T-helper 1 cell (primary cell): ENCODE data around the gene FLT4.
A peak's percentile ranks its signal among the peaks of the same experiment; 100 is the strongest.
"Not testable (repeated sequence)": the region's sequence is repeated elsewhere in the genome, so short reads cannot be mapped to it uniquely, and the experiment has no call there.

ENCODE experiments used
- DNase-seq, 5 donors: peaks; one replicate each; pipeline ENCODE4 v3.0.0-alpha.2; 2012 to 2020
- total RNA-seq, 4 donors: gene quantifications; one replicate each; lab custom pipeline; 2026; lab: John Stamatoyannopoulos, UW

The FLT4 gene
- total RNA-seq = 11.5 to 22.9 (median 14.4) reads per million in 4 donors

DNA sequence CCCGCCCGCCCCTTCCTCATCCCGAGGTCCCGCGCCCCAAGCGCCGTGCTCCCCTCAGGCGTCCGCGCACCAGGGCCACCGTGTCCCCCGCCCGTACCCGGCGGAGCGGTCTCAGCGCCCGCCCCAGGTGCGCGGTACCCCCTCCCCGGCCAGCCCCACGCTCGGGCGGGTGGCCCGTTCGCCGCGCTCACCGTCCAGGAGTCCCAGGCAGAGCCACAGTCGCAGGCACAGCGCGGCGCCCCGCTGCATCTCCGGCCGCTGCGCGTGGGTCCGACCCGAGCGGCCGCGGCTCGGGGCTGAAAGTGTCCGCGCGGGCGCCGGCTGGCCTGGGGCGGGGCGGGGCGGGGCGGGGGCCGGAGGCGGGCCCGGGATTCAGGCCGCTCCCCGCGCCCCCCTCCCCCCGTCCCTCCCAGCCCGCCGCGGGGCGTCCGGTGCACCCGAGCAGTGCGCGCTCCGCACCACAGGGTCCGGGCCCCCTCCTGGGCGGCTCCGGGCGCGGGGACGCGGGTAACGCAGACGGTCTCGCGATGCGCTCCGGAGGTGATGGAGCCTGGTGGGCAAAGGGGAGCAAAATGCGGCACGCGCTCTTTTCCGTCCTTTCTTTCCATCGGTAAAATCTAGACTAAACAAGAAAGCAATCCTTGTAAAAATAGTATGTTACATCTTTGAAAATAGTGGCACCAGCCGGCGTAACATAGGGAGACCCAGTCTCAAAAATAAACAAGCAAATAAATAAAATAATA, at the start of gene FLT4:
FLT4 (minus strand) TSS at position 304 of the 743 bp plus-strand sequence; CDS start at position 249, 55 bp downstream.
- no peak for DNase-seq

DNA sequence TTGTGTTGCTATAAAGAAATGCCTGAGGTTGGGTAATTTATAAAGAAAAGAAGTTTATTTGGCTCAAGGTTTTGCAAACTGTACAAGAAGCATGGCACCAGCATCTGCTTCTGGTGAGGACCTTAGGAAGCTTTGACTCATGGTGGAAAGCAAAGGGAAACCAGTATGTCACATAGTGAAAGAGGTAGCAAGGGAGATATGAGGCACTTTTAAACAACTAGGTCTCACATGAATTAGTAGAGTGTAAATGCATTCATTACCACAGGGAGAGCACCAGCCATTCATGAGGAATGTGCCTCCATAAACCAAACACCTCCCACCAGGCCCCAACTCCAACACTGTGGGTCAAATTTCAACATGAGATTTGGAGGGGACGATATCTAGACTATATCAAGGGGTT, 49.6 kb upstream of the FLT4 start:
- DNase-seq = no peak

DNA sequence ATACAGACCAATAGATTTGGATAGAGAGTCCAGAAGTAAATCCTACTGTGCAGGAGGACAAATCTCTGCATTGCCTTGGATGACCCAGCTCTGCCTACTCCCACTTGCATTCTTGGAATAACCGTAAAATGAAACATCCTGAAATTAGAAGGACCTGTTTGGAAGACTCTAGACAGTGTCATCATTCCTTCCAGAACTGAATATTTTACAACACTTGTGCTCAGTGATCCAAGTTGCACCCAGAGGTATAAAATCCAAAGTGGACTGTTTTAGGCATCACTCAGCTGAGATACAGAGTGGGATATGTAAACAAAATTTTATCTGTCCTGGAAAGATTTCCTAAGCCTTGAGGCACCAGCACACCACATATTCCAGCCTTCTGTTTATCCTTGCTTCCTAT, 46.7 kb upstream of the FLT4 start:
- DNase-seq = no peak

DNA sequence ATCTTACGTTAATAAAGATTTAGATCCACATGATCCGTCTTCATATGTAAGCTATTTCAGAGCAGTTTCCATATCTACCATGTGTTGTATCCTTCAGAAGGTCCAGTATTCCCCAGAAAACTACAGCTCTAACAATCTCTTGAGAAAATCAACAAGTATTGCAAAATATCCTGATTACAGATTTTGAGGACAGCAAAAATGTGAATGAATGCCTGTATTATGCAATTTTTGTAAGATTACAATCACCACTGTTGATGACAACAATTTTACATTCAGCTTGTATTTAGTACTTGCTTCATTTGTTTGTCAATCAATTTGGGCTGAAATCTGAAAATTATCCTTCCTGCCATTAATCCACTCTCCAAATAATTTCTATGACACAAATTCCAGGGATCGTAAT, 43.0 kb upstream of the FLT4 start:
- DNase-seq = no peak

DNA sequence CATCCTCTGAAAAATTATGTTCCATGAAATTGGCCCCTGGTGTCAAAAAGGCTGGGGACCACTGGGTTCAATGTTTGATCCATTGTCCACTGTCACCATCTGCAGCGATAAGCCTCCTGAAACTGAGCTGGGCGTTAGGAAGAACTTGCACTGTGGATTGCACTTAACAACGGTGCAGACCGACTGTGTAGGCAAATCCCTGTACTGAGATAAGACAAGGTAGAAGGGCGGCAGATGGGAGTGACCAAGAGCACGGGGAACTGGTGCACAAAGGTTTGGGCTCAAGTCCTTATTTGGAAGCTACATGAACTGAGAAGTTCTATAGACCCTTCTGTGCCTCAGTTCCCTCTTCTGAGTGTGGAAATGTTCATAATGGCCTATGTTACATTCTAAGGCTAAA, 41.6 kb upstream of the FLT4 start:
- DNase-seq = no peak

DNA sequence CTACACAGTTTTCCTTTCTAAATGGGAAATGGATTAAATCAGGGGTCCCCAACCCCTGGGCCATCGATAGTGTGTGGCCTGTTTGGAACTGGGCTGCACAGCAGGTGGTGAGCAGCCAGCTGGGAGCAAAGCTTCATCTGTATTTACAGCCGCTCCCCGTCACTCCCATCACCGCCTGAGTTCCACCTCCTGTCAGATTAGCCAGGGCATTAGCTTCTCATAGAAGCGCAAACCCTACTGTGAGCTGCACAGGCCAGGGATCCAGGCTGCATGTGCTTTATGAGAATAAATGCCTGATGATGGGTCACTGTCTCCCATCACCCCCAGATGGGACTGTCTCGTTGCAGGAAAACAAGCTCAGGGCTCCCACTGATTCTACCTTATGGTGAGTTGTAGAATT, 41.2 kb upstream of the FLT4 start:
- DNase-seq = no peak

DNA sequence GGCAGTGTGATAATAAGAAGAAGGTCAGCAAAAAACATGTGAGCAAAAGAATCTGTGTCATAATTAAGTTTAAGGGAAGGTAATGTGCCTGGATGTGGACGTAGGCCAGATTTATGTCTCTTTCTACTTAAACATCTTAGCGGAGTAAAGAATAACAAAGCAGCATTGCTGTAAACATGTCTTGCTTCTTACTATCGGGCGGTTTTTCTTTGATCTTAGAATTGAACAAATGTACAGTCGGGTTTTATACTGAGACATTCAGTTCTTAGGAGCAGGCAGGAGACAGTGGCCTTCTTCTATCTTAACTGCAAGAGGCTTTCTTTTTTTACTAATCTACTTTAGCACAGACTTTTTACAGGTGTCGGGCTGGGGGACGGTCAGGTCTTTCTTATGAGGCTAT, 40.4 kb upstream of the FLT4 start:
- no peak for DNase-seq

DNA sequence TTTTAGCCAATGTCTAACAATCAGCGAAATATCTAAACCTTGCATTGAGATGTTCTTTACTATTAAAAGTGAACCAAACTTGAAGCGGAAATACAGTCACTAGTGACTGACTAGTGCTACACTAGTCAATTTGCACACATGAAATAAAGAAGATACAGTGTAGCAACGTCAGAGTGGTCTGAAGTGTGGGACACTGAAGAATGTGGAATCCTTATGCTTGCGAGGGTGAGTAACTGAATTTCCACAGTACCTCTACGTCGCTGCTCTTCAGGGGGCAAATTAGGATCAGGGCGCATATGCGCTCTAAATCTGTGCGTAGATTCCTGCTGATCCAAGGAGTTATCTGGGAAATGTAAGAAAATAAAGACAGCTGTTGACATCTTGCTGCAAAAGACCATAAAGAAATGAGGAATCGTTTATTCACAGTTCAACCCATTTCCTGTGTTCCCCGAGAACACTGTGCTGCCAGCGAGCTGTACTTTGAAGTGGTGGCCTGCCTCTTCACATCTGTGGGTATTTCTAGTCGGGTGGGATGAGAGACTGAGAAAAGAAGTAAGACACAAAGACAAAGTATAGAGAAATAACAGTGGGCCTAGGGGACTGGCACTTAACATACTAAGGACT, 39.8 kb upstream of the FLT4 start:
- DNase-seq = peak in 2 of 5 donors; percentile 32 to 53

DNA sequence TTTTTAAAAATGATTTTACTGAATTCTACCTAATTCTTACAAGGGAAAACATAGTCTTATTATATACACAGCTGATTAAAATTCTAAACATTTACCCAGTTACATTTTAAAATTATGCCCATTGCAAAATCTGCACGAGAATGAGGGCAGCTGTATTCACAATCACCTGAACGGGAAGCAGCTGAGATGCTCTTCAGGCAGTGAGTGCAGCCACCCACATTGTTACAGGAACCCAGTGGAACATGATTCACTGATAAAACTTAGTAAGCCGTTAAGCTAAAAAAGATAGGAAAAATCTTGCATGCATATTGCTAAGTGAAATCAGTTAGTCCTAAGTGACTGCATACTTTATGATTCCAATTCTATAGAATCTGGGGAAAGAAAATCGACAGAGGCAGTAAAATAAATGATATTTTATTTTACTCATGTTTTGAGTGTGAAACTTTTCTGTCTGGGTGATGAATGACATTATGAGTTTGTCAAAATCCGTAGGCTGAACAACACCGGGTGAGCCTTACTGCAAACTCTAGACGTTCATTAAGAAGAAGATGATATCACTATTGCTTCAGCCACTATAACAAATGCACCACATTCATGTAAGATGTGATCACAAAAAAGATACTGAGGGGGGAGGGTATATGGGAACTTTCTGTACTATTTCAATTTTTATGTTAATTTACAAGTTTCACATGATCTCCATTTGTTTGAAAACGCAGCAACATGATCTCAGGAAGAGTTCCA, 39.1 kb upstream of the FLT4 start:
- DNase-seq = no peak

DNA sequence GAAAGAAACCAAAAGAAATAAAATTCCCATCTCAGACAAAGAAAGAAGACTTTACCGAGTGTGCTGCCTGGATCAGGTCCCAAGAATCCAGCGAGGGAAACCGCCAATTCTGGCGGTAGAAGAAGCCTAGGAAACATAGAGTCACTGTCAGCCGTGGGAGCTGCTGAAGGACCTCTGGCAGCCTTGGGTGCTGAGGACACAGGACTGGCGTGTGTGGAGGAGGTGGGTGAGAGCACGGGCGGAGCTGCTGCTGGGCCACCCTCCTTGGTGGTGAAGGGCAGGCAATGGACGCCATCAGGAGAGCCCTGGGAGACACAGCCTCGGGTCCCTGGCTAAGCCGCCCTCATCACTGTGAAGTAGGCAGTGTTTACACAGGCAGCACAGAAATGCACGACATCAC, 37.4 kb upstream of the FLT4 start:
- DNase-seq = not testable (repeated sequence)

DNA sequence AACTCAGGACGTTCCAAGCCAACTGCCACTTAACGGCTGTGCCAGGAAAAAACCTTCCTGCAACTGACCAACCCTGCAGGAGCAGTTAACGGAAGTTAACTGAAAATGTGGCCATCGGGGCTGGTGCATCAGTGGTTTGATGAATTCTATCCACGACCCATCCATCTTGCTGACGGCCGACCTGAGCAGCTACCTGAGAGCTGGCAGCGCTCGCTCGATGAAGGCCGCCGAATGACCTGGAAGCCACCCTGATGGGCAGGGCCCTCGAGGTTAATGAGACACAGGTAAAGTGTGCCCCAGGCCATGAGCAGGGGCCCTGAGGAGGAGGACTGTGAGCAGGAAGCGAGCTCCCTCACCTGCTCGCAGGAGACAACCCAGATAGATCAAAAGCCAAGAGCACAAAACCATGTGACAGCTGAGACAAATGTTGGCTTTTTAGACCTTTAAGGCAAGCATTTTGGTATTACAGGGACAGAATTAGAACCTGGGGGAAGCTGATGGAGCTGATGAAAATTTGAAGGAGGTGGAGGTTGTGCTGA, 35.3 kb upstream of the FLT4 start:
- no peak for DNase-seq

DNA sequence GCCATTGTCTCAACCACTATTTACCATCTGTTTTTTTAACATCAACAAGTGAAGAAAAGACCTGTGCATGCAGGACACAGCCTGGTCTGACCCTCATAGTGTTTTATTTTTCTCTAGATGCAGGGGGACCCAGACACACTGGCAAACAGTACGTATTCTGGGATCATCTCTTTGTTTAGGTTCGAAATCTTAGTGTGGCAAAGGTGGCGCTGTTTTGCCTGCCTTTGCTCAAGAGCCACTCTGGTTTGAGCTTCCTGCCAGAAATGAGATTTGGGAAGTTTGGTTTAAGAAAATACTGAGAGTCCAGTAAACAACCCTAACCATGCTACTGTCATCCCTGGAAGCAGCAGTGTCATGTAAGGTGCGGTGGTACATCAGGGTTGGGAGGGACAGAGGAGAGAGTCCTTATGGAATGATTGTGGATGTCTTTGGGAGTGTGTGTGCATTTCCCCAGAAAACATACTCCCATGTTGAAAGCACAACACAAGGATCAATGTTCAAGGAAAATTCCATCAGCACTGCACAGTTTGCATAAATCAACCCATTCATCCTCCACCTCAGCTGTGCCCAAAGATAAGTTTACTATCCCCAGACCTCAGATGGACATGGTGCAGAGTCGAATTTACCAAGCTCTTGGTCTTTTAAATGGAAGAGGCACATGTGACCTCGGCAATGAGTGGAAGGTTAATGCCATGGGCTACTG, 34.0 kb upstream of the FLT4 start:
- DNase-seq = no peak

DNA sequence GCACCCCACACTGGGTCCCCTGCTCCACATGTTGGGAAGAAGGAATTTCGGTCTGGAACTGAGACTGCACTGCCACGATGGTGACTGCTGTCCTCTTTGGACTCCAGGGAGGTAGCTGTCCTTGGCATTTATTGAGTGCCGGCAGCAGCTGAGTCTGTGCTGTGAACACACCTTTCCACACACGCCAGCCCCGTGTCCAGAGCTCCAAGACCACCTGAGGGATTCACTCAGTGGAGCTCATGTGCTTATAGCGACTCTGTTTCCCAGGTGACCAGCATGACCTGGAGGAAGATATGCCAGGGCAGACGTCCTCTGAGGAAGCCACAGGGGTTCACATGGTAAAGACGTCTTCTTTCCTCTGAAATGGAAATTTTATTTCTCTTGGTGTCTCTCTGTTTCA, 33.2 kb upstream of the FLT4 start:
- DNase-seq = no peak

DNA sequence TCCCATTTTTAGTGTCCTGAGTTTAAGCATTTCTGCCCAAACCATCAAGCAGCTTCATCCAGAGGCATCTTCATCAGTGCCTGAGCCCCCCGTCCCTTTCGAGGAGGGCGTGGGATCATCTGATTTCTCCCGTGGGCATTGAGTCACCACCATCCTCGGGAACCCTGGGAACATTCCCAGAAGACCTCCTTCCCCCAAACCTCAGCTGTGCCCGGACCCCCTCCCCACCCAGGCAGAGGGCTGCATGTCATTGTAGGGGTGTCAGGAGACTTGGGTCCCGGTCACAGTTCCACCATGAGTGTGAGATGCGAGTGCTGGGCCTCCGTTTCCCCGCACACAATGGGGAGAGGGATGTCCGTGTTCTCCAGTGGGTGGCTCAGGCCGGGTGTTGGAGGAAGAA, 32.6 kb upstream of the FLT4 start:
- DNase-seq = not testable (repeated sequence)

DNA sequence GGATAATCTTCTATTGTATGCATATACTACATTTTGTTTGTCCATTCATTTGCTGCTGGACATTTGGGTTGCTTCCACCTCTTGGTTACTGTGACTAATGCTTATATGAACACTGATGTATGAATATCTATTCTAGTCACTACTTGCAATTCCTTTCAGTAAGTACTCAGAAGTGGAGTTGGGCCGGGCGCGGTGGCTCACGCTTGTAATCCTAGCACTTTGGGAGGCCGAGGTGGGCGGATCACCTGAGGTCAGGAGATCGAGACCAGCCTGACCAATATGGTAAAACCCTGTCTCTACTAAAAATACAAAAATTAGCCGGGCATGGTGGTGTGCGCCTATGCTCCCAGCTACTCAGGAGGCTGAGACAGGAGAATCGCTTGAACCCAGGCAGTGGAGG, 28.9 kb upstream of the FLT4 start:
- not testable (repeated sequence) for DNase-seq

DNA sequence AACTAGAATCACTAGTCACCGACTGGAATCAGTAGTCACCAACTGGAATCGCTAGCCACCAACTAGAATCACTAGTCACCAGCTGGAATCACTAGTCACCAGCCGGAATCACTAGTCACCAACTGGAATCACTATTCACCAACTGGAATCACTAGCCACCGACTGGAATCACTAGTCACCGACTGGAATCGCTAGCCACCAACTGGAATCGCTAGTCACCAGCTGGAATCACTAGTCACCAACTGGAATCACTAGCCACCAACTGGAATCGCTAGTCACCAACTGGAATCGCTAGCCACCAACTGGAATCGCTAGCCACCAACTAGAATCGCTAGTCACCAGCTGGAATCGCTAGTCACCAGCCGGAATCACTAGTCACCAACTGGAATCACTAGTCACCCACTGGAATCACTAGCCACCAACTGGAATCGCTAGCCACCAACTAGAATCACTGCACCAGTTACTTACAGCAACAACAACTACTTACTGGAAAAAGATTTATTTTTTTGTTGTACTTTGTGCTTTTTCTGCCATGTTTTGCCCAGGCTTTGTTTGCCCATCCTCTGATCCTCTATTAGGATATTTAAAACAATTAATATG, 25.7 kb upstream of the FLT4 start:
- no peak for DNase-seq

DNA sequence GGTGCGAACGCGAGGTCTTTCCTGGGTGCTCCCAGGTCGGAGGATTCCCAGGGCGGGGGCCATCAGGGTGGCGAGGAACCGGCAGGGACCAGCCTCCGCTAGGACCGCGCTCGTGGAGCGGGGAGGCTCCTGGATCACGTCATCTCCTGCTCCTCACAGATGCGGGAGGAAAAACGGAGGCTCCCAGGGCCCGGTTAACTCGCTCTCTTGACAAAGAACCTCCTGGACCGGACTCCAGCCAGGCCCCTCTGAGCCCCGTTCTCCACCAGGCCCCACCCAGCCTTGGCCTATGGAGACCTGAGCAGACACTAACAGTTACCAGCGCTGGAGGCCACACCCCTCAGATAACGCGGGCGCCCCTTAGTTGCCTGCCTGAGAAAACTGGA, 24.7 kb upstream of the FLT4 start:
- DNase-seq = not testable (repeated sequence)

DNA sequence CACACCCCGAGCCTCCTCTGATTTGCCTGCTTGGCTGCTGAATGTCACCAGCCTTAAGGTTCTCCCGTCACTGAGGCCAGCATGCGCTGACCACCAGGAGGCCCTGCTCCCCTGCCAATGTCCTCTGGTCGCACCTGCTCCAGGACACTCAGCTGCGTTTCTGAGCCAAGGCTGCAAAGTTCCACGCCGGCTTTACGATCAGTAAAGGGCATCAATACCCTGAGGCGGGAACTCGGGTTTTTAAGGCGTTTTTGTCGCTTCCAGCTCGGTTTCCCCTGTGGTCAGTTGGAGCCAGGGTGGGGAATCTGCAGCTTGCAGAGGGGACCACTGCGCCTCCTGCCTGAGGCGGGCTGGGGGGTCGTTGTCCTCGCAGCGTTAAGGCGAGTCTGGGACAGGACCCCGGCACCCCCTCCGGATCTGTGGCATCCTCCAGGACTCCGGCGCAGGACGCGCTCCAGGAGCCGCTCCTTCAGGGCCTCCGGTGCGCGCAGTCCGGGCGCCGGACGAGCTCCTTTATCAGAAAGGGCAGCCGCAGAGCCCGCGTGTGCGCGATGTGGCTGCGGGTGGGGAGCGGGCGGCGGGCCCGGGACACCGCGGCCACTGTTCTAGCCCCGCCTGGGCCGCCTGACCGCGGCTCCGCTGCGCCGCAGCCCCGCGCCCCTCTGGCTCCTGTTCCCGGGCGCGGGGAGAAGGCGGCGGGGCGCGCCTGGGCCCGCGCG, 24.1 kb upstream of the FLT4 start:
- DNase-seq = no peak

DNA sequence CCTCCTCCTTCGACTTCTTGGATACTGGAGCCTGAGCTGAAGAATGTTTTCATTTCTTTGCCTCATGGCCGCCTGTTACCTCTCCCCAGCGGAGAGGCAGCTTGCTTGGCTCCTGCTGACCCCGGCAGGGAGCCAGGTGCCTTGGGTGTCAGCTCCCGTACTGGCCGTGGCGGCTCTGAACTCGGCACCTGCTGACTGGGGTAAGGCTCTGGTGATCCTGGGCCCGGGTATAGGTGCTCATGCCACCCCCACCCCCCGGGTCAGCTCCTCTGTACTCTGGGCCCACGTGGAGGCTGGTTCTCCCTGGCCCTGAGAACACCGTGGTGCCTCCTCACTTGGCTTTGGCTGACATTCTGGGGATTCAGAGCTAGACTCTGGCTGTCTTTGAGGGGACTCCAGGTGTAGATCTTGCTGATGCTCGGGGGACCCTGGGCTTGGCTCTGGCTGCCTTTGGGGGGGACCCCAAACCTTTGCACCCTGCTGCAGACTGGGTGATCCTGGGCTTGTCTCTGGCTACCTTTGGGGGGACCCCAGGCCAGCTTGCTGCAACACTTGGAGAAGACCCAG, 22.6 kb upstream of the FLT4 start:
- not testable (repeated sequence) for DNase-seq

DNA sequence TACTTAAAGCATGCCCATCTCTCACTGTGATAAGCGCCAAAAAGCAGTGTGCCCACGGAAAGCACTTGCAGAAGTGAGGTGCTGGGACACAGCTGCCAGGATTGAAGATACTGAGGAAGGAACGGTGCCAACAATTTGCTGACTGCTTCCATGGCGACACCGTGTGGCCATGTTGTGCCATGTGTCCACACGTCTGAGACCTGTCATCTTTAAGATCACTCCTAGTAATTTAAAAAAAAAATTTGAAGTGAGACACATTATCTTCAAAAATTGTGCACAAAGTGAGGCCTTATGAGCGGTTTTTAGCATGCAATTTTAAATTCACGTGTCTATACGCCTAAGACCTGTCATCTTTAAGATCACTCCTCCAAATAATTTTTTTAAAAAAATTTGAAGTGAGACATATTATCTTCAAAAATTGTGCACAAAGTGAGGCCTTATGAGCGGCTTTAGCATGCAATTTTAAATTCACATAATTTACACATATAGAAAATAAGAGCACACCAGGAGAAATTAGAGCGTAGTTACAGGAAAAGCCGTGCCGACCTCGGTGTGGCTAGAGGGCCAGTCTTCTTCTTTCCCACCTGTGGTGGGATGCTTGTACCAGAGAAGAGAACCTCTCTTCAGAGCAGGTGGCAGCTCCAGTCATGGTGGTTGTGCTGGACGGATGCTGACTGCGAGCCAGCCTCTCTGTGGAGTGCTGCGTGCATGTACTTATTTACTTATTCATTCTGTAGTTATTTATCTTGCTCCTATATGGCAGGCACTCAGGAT, 21.4 kb upstream of the FLT4 start:
- DNase-seq = peak in 2 of 5 donors; percentile 20 to 58

DNA sequence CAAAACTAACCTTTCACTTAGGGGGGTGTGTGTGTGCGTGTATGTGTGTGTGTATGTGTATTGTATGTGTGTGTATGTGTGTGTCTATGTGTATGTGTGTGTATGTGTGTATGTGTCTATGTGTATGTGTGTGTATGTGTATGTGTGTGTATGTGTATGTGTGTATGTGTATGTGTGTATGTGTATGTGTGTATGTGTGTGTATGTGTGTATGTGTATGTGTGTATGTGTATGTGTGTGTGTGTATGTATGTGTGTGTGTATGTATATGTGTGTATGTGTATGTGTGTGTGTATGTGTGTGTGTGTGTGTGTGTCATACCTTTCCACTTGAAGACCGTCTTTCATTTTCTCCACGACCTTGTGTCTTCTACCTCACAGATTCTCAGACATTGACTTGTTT, 20.8 kb upstream of the FLT4 start:
- DNase-seq = no peak
